ENCODE measurements around the gene EIF1B.

Gene EIF1B

GRCh38 chr3:40309925-40310695 lies 603 bp downstream of the EIF1B start:
- peak; percentile 20 to 28 for DNase-seq

GRCh38 chr3:40310705-40311104 lies 1.2 kb downstream of the EIF1B start:
- DNase-seq, result no peak

- DNase-seq, result no peak
Observed at GRCh38 chr3:40312661-40313226, 3.2 kb downstream of the EIF1B start.

- DNase-seq, result no peak
Observed at GRCh38 chr3:40313975-40314860, 4.7 kb downstream of the EIF1B start.

- peak; percentile 25 to 52 for DNase-seq
Observed at GRCh38 chr3:40317061-40317855, 7.8 kb downstream of the EIF1B start.

GRCh38 chr3:40321818-40322217 lies 12.3 kb downstream of the EIF1B start:
- DNase-seq, result no peak

- DNase-seq, result no peak
Observed at GRCh38 chr3:40323946-40324345, 14.4 kb downstream of the EIF1B start.

GRCh38 chr3:40324621-40325020 lies 15.1 kb downstream of the EIF1B start:
- DNase-seq, result no peak

- DNase-seq, result no peak
Observed at GRCh38 chr3:40325465-40325864, 16.0 kb downstream of the EIF1B start.

GRCh38 chr3:40328374-40328773 lies 18.9 kb downstream of the EIF1B start:
- no peak for DNase-seq

GRCh38 chr3:40329071-40329470 lies 19.6 kb downstream of the EIF1B start:
- DNase-seq, result no peak

- no peak for DNase-seq
Observed at GRCh38 chr3:40332684-40333083, 23.2 kb downstream of the EIF1B start.

- DNase-seq, result no peak
Observed at GRCh38 chr3:40333416-40333815, 23.9 kb downstream of the EIF1B start.

GRCh38 chr3:40333852-40334251 lies 24.3 kb downstream of the EIF1B start:
- no peak for DNase-seq

- DNase-seq, result no peak
Observed at GRCh38 chr3:40336101-40336500, 26.6 kb downstream of the EIF1B start.

GRCh38 chr3:40336511-40337135 lies 27.1 kb downstream of the EIF1B start:
- DNase-seq, result no peak

GRCh38 chr3:40337136-40338108 lies 27.9 kb downstream of the EIF1B start:
- no peak for DNase-seq

- DNase-seq, result no peak
Observed at GRCh38 chr3:40339871-40340270, 30.4 kb downstream of the EIF1B start.

- no peak for DNase-seq
Observed at GRCh38 chr3:40340541-40341170, 31.1 kb downstream of the EIF1B start.

- no peak for DNase-seq
Observed at GRCh38 chr3:40341671-40342070, 32.2 kb downstream of the EIF1B start.

GRCh38 chr3:40350529-40350928 lies 41.0 kb downstream of the EIF1B start:
- DNase-seq, result no peak

Measured in activated CD4-positive, alpha-beta T cell treated with anti-CD3 and anti-CD28 coated beads for 4 hours (primary cell).